Occipital lobe (tissue), 2 donors: Measurements from ENCODE around the gene NMUR1. TPM values are rescaled to one million over a fixed set of nuclear protein-coding genes. Genes with fewer than 3 reads are reported as not detected.
A peak's percentile ranks its signal among the peaks of the same experiment; 100 is the strongest.

Experiments
- DNase-seq: peaks from one replicate; lab custom pipeline; 2025; lab: John Stamatoyannopoulos, UW
- total RNA-seq: library from RNA; depleted of rRNA; stranded (reverse); fragments of >200 nt; gene quantifications from one replicate; pipeline ENCODE4 v1.2.3, GENCODE V29; 2014

Gene NMUR1
- total RNA-seq, 1 donor from 2014 or later = not detected

GRCh38 chr2:231526341-231527090 lies 3.7 kb downstream of the NMUR1 start:
- DNase-seq = no peak

GRCh38 chr2:231525248-231526163 lies 4.7 kb downstream of the NMUR1 start:
- no peak for DNase-seq

GRCh38 chr2:231524477-231525247 lies 5.6 kb downstream of the NMUR1 start:
- DNase-seq = no peak

GRCh38 chr2:231523451-231524285 lies 6.6 kb downstream of the NMUR1 start:
- DNase-seq = no peak

GRCh38 chr2:231522418-231523180 lies 7.6 kb downstream of the NMUR1 start:
- no peak for DNase-seq

- DNase-seq = no peak
Measured at GRCh38 chr2:231521443-231521842, 8.8 kb downstream of the NMUR1 start.

GRCh38 chr2:231519975-231520555 lies 10.2 kb downstream of the NMUR1 start:
- no peak for DNase-seq

- no peak for DNase-seq
Measured at GRCh38 chr2:231518771-231519170, 11.5 kb downstream of the NMUR1 start.

- DNase-seq = no peak
Measured at GRCh38 chr2:231515603-231516002, 14.6 kb downstream of the NMUR1 start.

- no peak for DNase-seq
Measured at GRCh38 chr2:231514951-231515297, 15.3 kb downstream of the NMUR1 start.

GRCh38 chr2:231514225-231514950 lies 15.9 kb downstream of the NMUR1 start:
- peak; percentile 96 for DNase-seq

GRCh38 chr2:231513746-231514224 lies 16.5 kb downstream of the NMUR1 start:
- no peak for DNase-seq

- DNase-seq = peak; percentile 41
Measured at GRCh38 chr2:231512222-231512621, 18.0 kb downstream of the NMUR1 start.

- DNase-seq = no peak
Measured at GRCh38 chr2:231503766-231504165, 26.5 kb downstream of the NMUR1 start.

- DNase-seq = no peak
Measured at GRCh38 chr2:231502596-231502995, 27.6 kb downstream of the NMUR1 start.

- no peak for DNase-seq
Measured at GRCh38 chr2:231497651-231498050, 32.6 kb downstream of the NMUR1 start.

GRCh38 chr2:231494669-231495068 lies 35.6 kb downstream of the NMUR1 start:
- DNase-seq = no peak

GRCh38 chr2:231490801-231491200 lies 39.4 kb downstream of the NMUR1 start:
- no peak for DNase-seq

- DNase-seq = no peak
Measured at GRCh38 chr2:231489990-231490389, 40.3 kb downstream of the NMUR1 start.
